H1 (cell line): ENCODE measurements around the gene SH2D4B. TPM values are rescaled to one million over a fixed set of nuclear protein-coding genes. Genes with fewer than 3 reads are reported as not detected.

Experiments used
- CTCF ChIA-PET: fragments of 300-600 bp; sonication (Branson Sonifier 250); formaldehyde crosslinking; loops from one replicate; lab custom pipeline; 2021; ENCODE audit not compliant: partially characterized antibody; lab: Charles Lee
- POLR2A ChIA-PET: fragments of 300-600 bp; sonication (Branson Sonifier 250); formaldehyde crosslinking; loops from one replicate; lab custom pipeline; 2021; ENCODE audit warnings: inconsistent platforms; ENCODE audit not compliant: partially characterized antibody; lab: Charles Lee
- DNase-seq, 2 experiments: peaks; one replicate each; pipeline versions ENCODE4 v3.0.0 to v3.0.0-alpha.2; 2010 to 2022; ENCODE audit warnings: low spot score in 2 of 2, low read depth in 1 of 2, mixed read lengths in 1 of 2
- FAIRE-seq: peaks from 2 replicates; lab custom pipeline; 2011; peaks lifted over from hg19 to GRCh38; lab: Jason Lieb, UNC
- H2AFZ ChIP-seq: 2 replicates; pipeline ENCODE4 v1.8.1; 2012; ENCODE audit warnings: low read length, inconsistent platforms
- H2AK5ac ChIP-seq: 2 replicates; pipeline ENCODE4 v1.6.1; 2013; ENCODE audit warnings: low read depth, low read length
- H2BK120ac ChIP-seq: replicated peaks from 2 replicates; pipeline ENCODE3; 2013; ENCODE audit warnings: low read depth, low read length, inconsistent platforms
- H2BK12ac ChIP-seq: 2 replicates; pipeline ENCODE4 v1.6.1; 2013; ENCODE audit warnings: low read depth, low read length
- H2BK15ac ChIP-seq: 2 replicates; pipeline ENCODE4 v1.6.1; 2013; ENCODE audit warnings: low read length
- H2BK20ac ChIP-seq: 2 replicates; pipeline ENCODE4 v1.6.1; 2013; ENCODE audit warnings: low read length
- H2BK5ac ChIP-seq: 2 replicates; pipeline ENCODE4 v1.6.1; 2013; ENCODE audit warnings: low read depth, low read length
- H3K14ac ChIP-seq: 2 replicates; pipeline ENCODE4 v1.6.1; 2013; ENCODE audit warnings: inconsistent platforms; ENCODE audit not compliant: insufficient read length
- H3K18ac ChIP-seq: 2 replicates; pipeline ENCODE4 v1.6.1; 2013; ENCODE audit warnings: low read length; ENCODE audit errors: extremely low read depth
- H3K23ac ChIP-seq: 2 replicates; pipeline ENCODE4 v1.6.1; 2013; ENCODE audit warnings: inconsistent platforms; ENCODE audit not compliant: insufficient read length
- H3K23me2 ChIP-seq: 2 replicates; pipeline ENCODE4 v1.6.1; 2013; ENCODE audit warnings: low read depth, low read length
- H3K27ac ChIP-seq: 2 replicates; pipeline ENCODE4 v1.6.1; 2011; ENCODE audit warnings: low read depth, low read length, inconsistent platforms
- H3K27me3 ChIP-seq, 4 experiments: replicated peaks in 1 of 4; 1 replicate in 1 of 4; 2 replicates in 3 of 4; pipeline versions ENCODE4 v1.6.1 to v1.8.1; 2011 to 2013; ENCODE audit warnings: low read length in 3 of 4, mild to moderate bottlenecking in 3 of 4, inconsistent platforms in 2 of 4, mixed read lengths in 2 of 4, moderate library complexity in 1 of 4; ENCODE audit not compliant: control insufficient read depth in 3 of 4, insufficient read depth in 3 of 4; ENCODE audit errors: extremely low read depth in 1 of 4
- H3K36me3 ChIP-seq, 4 experiments: 2 replicates each; pipeline versions ENCODE4 v1.6.1 to v1.8.1; 2011 to 2013; ENCODE audit warnings: mild to moderate bottlenecking in 4 of 4, low read length in 3 of 4, moderate library complexity in 2 of 4, control low read depth in 1 of 4, inconsistent platforms in 1 of 4; ENCODE audit not compliant: insufficient read depth in 4 of 4, control insufficient read depth in 2 of 4
- H3K4ac ChIP-seq: replicated peaks from 2 replicates; pipeline ENCODE3; 2013; ENCODE audit warnings: low read length, low read depth, mixed read lengths, inconsistent platforms; ENCODE audit not compliant: insufficient read length
- H3K4me1 ChIP-seq, 4 experiments: replicated peaks in 1 of 4; 1 replicate in 1 of 4; 2 replicates in 3 of 4; pipeline versions ENCODE4 v1.6.1 to v1.8.1; 2011 to 2013; ENCODE audit warnings: low read length in 3 of 4, inconsistent platforms in 2 of 4, mixed read lengths in 1 of 4; ENCODE audit not compliant: insufficient read depth in 4 of 4, control insufficient read depth in 3 of 4
- H3K4me2 ChIP-seq, 2 experiments: 2 replicates each; pipeline versions ENCODE4 v1.6.1 to v1.8.1; 2011 to 2013; ENCODE audit warnings: low read depth in 2 of 2, low read length in 2 of 2, control low read depth in 1 of 2, inconsistent platforms in 1 of 2, mild to moderate bottlenecking in 1 of 2; ENCODE audit not compliant: insufficient read depth in 1 of 2
- H3K4me3 ChIP-seq, 4 experiments: fragments of 200-600, 300-600 bp in 1 of 4; sonication (generic), shearing (Covaris generic), sonication (Bioruptor Twin) in 1 of 4; 2 replicates each; pipeline versions ENCODE4 v1.5.1 to v1.8.1; 2011 to 2016; ENCODE audit warnings: low read length in 4 of 4, low read depth in 3 of 4, control low read depth in 2 of 4, inconsistent platforms in 2 of 4, mild to moderate bottlenecking in 2 of 4, mixed read lengths in 1 of 4, moderate library complexity in 1 of 4; ENCODE audit not compliant: insufficient read depth in 2 of 4; ENCODE audit errors: extremely low read depth in 1 of 4
- H3K56ac ChIP-seq: replicated peaks from 2 replicates; pipeline ENCODE3; 2013; ENCODE audit warnings: low read depth, mild to moderate bottlenecking, mixed read lengths, low read length, inconsistent platforms; ENCODE audit not compliant: insufficient read length
- H3K79me1 ChIP-seq: 2 replicates; pipeline ENCODE4 v1.6.1; 2013; ENCODE audit warnings: low read depth, low read length, control low read depth
- H3K79me2 ChIP-seq, 2 experiments: 2 replicates each; pipeline versions ENCODE4 v1.6.1 to v1.8.1; 2012 to 2013; ENCODE audit warnings: low read length in 2 of 2, mild to moderate bottlenecking in 2 of 2, inconsistent platforms in 1 of 2; ENCODE audit not compliant: insufficient read depth in 2 of 2, control insufficient read depth in 1 of 2
- H3K9ac ChIP-seq, 4 experiments: replicated peaks in 1 of 4; 1 replicate in 1 of 4; 2 replicates in 3 of 4; pipeline versions ENCODE4 v1.6.1 to v1.8.1; 2011 to 2013; ENCODE audit warnings: low read depth in 3 of 4, low read length in 3 of 4, control low read depth in 2 of 4, mild to moderate bottlenecking in 2 of 4, moderate library complexity in 2 of 4, inconsistent platforms in 1 of 4; ENCODE audit errors: extremely low read depth in 1 of 4
- H3K9me3 ChIP-seq, 2 experiments: 2 replicates each; pipeline versions ENCODE4 v1.6.1 to v1.8.1; 2012 to 2013; ENCODE audit warnings: mild to moderate bottlenecking in 2 of 2, moderate library complexity in 2 of 2, control low read depth in 1 of 2, inconsistent platforms in 1 of 2, low read depth in 1 of 2, low read length in 1 of 2, mixed read lengths in 1 of 2; ENCODE audit not compliant: insufficient read depth in 2 of 2
- H4K20me1 ChIP-seq, 2 experiments: replicated peaks in 1 of 2; 2 replicates each; pipeline versions ENCODE3 to v1.8.1; 2011 to 2013; ENCODE audit warnings: inconsistent platforms in 2 of 2, low read length in 2 of 2, mild to moderate bottlenecking in 1 of 2; ENCODE audit not compliant: insufficient read depth in 2 of 2, control insufficient read depth in 1 of 2
- H4K5ac ChIP-seq: 2 replicates; pipeline ENCODE4 v1.6.1; 2013; ENCODE audit warnings: low read length, low read depth, mixed read lengths, inconsistent platforms; ENCODE audit not compliant: insufficient read length
- H4K8ac ChIP-seq: 2 replicates; pipeline ENCODE4 v1.8.0; 2013; ENCODE audit warnings: mild to moderate bottlenecking, moderate library complexity, low read length, inconsistent platforms; ENCODE audit not compliant: insufficient read depth; ENCODE audit errors: extremely low read depth
- H4K91ac ChIP-seq: replicated peaks from 2 replicates; pipeline ENCODE3; 2013; ENCODE audit warnings: low read length, mixed read lengths, inconsistent platforms; ENCODE audit not compliant: insufficient read length
- ATF2 ChIP-seq: IDR thresholded peaks from 2 replicates; pipeline ENCODE4 v1.6.1; 2012; ENCODE audit warnings: low read length, inconsistent platforms
- ATF3 ChIP-seq: IDR thresholded peaks from 2 replicates; pipeline ENCODE4 v1.6.1; 2011; ENCODE audit warnings: low read depth, mild to moderate bottlenecking, low read length; ENCODE audit not compliant: insufficient read depth
- CTCF ChIP-seq, 3 experiments: IDR thresholded peaks; 1 replicate in 2 of 3; 2 replicates in 1 of 3; pipeline versions ENCODE4 v1.5.1 to v1.6.1; 2011; ENCODE audit warnings: low read length in 3 of 3, mild to moderate bottlenecking in 3 of 3, inconsistent platforms in 2 of 3, low read depth in 1 of 3, moderate library complexity in 1 of 3; ENCODE audit not compliant: insufficient read depth in 1 of 3; ENCODE audit errors: control extremely low read depth in 1 of 3
- EGR1 ChIP-seq: IDR thresholded peaks from 2 replicates; pipeline ENCODE4 v1.6.1; 2011; ENCODE audit warnings: low read depth, low read length, borderline replicate concordance
- POU5F1 ChIP-seq: IDR thresholded peaks from 2 replicates; pipeline ENCODE4 v1.6.1; 2011; ENCODE audit warnings: low read depth, mild to moderate bottlenecking, low read length, moderate library complexity
- SIN3A ChIP-seq, 2 experiments: IDR thresholded peaks in 1 of 2; conservative IDR thresholded peaks in 1 of 2; 2 replicates each; pipeline ENCODE4 v1.6.1; 2011 to 2012; ENCODE audit warnings: low read length in 2 of 2, improper control_type of control experiment in 1 of 2, low read depth in 1 of 2, mild to moderate bottlenecking in 1 of 2
- SP2 ChIP-seq: IDR thresholded peaks from 2 replicates; pipeline ENCODE4 v1.6.1; 2012; ENCODE audit warnings: mild to moderate bottlenecking, low read length, inconsistent platforms
- SP4 ChIP-seq: IDR thresholded peaks from 2 replicates; pipeline ENCODE4 v1.6.1; 2012; ENCODE audit warnings: low read length, inconsistent platforms
- SUZ12 ChIP-seq: fragments of 200-600 bp; sonication (generic); IDR thresholded peaks from 2 replicates; pipeline ENCODE4 v1.6.1; 2012; ENCODE audit warnings: mild to moderate bottlenecking, inconsistent platforms, low read length, moderate library complexity, mixed read lengths
- WGBS, 2 experiments: shearing (Covaris generic) in 1 of 2; methylation state at CpG; one replicate each; pipeline versions ENCODE4 v1.1.6 to v1.1.7; 2013 to 2015; ENCODE audit warnings: low lambda C conversion rate in 2 of 2, mixed read lengths in 2 of 2, inconsistent platforms in 1 of 2, low coverage in 1 of 2, missing lambda C conversion rate in 1 of 2; ENCODE audit not compliant: insufficient replicate concordance in 2 of 2, insufficient coverage in 1 of 2, insufficient read length in 1 of 2; ENCODE audit errors: extremely low coverage in 1 of 2, missing lambda C conversion rate in 1 of 2; 5-methylcytosine and 5-hydroxymethylcytosine counted together
- polyA plus RNA-seq, 7 experiments: library from polyadenylated mRNA; depleted of rRNA in 3 of 7; stranded (reverse) in 5 of 7; unstranded in 2 of 7; fragments of >200 nt in 5 of 7; fragments of 200-250 nt in 2 of 7; gene quantifications; 1 replicate in 5 of 7; 2 replicates in 1 of 7; 4 replicates in 1 of 7; pipeline versions ENCODE4 v1.2.1 to v1.2.3, GENCODE V29; 2011 to 2013; ENCODE audit warnings: missing spikeins in 2 of 7, mixed read lengths in 2 of 7
- total RNA-seq: library from RNA; stranded (reverse); fragmentation: NEBNext Ultra II Directional; extraction: Animal tissue kit (Norgen Biotek cat#: 25700); gene quantifications from 2 replicates; pipeline ENCODE4 v1.2.1, GENCODE V29; 2021

The SH2D4B gene
- total and polyA plus RNA-seq, 2 of the 8 experiments (the other 6 are each of a cell fraction or from before 2014, with no cell fraction given), result 0.06 to 0.13 TPM

GRCh38 chr10:80669485-80669884, 131.8 kb downstream of the SH2D4B start:
- no peak overlapping the region for H2AK5ac ChIP-seq
- H3K23ac ChIP-seq, result no peak overlapping the region
- ChIA-PET CTCF (interaction anchor here (1.0 to 8.8 kb wide), 5 partner anchors 10 to 255 kb away, joined by 3 to 51 read pairs (median 7); no protein-coding TSS in a partner anchor), POLR2A (no interaction called here)
- H4K5ac ChIP-seq, result no peak overlapping the region
- H3K23me2 ChIP-seq, result peaks cover 2% of the 10 kb centered on the region; the same call in 1 of the 2 replicates
- no peaks in the 10 kb centered on the region; a peak in 1 of 7 replicates for H3K27me3 ChIP-seq
- H2AFZ ChIP-seq, result no peak overlapping the region
- no peaks in the 10 kb centered on the region for H4K20me1 ChIP-seq
- no peak overlapping the region for H3K14ac ChIP-seq
- no peak overlapping the region for H3K4ac ChIP-seq
- no peak overlapping the region for H3K4me2 ChIP-seq
- no peak overlapping the region for H2BK15ac ChIP-seq
- no peak overlapping the region for H2BK120ac ChIP-seq
- no peak overlapping the region for H3K56ac ChIP-seq
- no peaks in the 10 kb centered on the region for H3K36me3 ChIP-seq
- no peak overlapping the region for H3K18ac ChIP-seq
- no peaks in the 10 kb centered on the region for H3K79me1 ChIP-seq
- WGBS, 2 experiments, result 100% methylated on average over 2 of the region's 2 CpGs; no CpG with 5 or more reads in 1 of the 2 experiments
- H3K4me1 ChIP-seq, result no peaks in the 10 kb centered on the region
- H4K91ac ChIP-seq, result no peak overlapping the region
- no peak overlapping the region for H3K4me3 ChIP-seq
- H2BK5ac ChIP-seq, result no peak overlapping the region
- FAIRE-seq (no peak), DNase-seq (no peak)
- no peak overlapping the region for H2BK12ac ChIP-seq
- H3K9me3 ChIP-seq, result no peaks in the 10 kb centered on the region
- no peak overlapping the region for H3K9ac ChIP-seq
- H4K8ac ChIP-seq, result no peak overlapping the region
- H3K79me2 ChIP-seq, result no peaks in the 10 kb centered on the region
- H2BK20ac ChIP-seq, result no peak overlapping the region
- H3K27ac ChIP-seq, result no peak overlapping the region
- TF ChIP-seq CTCF (IDR thresholded peaks at IDR 0.05; ENCODE audit: control extremely low read depth in 1 of 3, insufficient read depth in 1 of 3, low read depth in 1 of 3, low read length in 3 of 3) (no peak), EGR1 (no peak), SP2 (no peak), SP4 (no peak), ATF2 (no peak), POU5F1 (no peak), SUZ12 (no peak), SIN3A (conservative IDR thresholded peaks at IDR 0.05 in 1 of 2, IDR thresholded peaks at IDR 0.05 in 1 of 2; ENCODE audit: low read depth in 1 of 2, low read length in 2 of 2) (no peak), ATF3 (no peak)
